Type B pancreatic cell (in vitro differentiated cells): Measurements from ENCODE around the gene DENR. TPM values are rescaled to one million over a fixed set of nuclear protein-coding genes. Genes with fewer than 3 reads are reported as not detected.

Source experiments
- DNase-seq: peaks from one replicate; pipeline ENCODE4 v3.0.0; 2021; ENCODE audit warnings: mixed read lengths; ENCODE audit not compliant: unreplicated experiment; ENCODE audit errors: extremely low spot score
- H3K27ac Mint-ChIP-seq: 2 replicates; pipeline ENCODE4 v1.8.0; 2021; ENCODE audit warnings: mild to moderate bottlenecking, mixed read lengths
- H3K27me3 Mint-ChIP-seq: 2 replicates; pipeline ENCODE4 v1.8.0; 2021; ENCODE audit warnings: mixed read lengths
- H3K36me3 Mint-ChIP-seq: 2 replicates; pipeline ENCODE4 v1.8.0; 2021; ENCODE audit warnings: mixed read lengths
- H3K4me1 Mint-ChIP-seq: one replicate; pipeline ENCODE4 v1.8.0; 2021; ENCODE audit warnings: mixed read lengths; ENCODE audit not compliant: unreplicated experiment
- H3K4me3 Mint-ChIP-seq: 2 replicates; pipeline ENCODE4 v1.8.0; 2021; ENCODE audit warnings: mild to moderate bottlenecking, mixed read lengths
- H3K9me3 Mint-ChIP-seq: 2 replicates; pipeline ENCODE4 v1.8.0; 2021; ENCODE audit warnings: mixed read lengths
- CTCF ChIP-seq: fragments of 200-600 bp; sonication (generic); conservative IDR thresholded peaks from 2 replicates; pipeline ENCODE4 v1.5.0; 2021; ENCODE audit warnings: antibody characterized with exemption, mild to moderate bottlenecking
- total RNA-seq: library from RNA; stranded (reverse); gene quantifications from 2 replicates; pipeline ENCODE4 v1.2.1, GENCODE V29; 2021; ENCODE audit warnings: low replicate concordance

Gene DENR
- total RNA-seq, 1 donor from 2014 or later, result 63.2 TPM

GRCh38 chr12:122753319-122753650 lies 661 bp downstream of the DENR start:
- Mint-ChIP-seq H3K27ac (peak overlapping the region; percentile 98), H3K9me3 (peaks cover 4% of the 10 kb centered on the region), H3K4me1 (peaks cover 39% of the 10 kb centered on the region), H3K4me3 (peak overlapping the region; percentile 96), H3K36me3 (peaks cover 34% of the 10 kb centered on the region), H3K27me3 (no peaks in the 10 kb centered on the region)
- no peak for TF ChIP-seq CTCF
- DNase-seq, result no peak

- no peak for DNase-seq
- H3K4me1 Mint-ChIP-seq, result peaks cover 35% of the 10 kb centered on the region
- peak overlapping the region; percentile 98 for H3K27ac Mint-ChIP-seq
- peaks cover 36% of the 10 kb centered on the region for H3K36me3 Mint-ChIP-seq
- peak overlapping the region; percentile 96 for H3K4me3 Mint-ChIP-seq
- no peaks in the 10 kb centered on the region for H3K27me3 Mint-ChIP-seq
- peaks cover 4% of the 10 kb centered on the region for H3K9me3 Mint-ChIP-seq
- no peak for TF ChIP-seq CTCF
Observed at GRCh38 chr12:122754790-122755189, 2.2 kb downstream of the DENR start.

GRCh38 chr12:122757568-122757967 lies 4.9 kb downstream of the DENR start:
- Mint-ChIP-seq H3K36me3 (peaks cover 42% of the 10 kb centered on the region), H3K9me3 (no peaks in the 10 kb centered on the region), H3K27me3 (no peaks in the 10 kb centered on the region), H3K4me1 (peaks cover 15% of the 10 kb centered on the region), H3K27ac (no peak overlapping the region), H3K4me3 (no peak overlapping the region)
- no peak for DNase-seq
- TF ChIP-seq CTCF, result no peak

GRCh38 chr12:122785503-122785902 lies 32.9 kb downstream of the DENR start:
- no peak for TF ChIP-seq CTCF
- Mint-ChIP-seq H3K27ac (no peak overlapping the region), H3K9me3 (no peaks in the 10 kb centered on the region), H3K36me3 (no peaks in the 10 kb centered on the region), H3K4me3 (no peak overlapping the region), H3K4me1 (no peaks in the 10 kb centered on the region), H3K27me3 (no peaks in the 10 kb centered on the region)
- DNase-seq, result no peak

GRCh38 chr12:122788387-122788786 lies 35.8 kb downstream of the DENR start:
- H3K27ac Mint-ChIP-seq, result no peak overlapping the region
- DNase-seq, result no peak
- TF ChIP-seq CTCF, result no peak

GRCh38 chr12:122789637-122790036 lies 37.0 kb downstream of the DENR start:
- H3K4me1 Mint-ChIP-seq, result no peaks in the 10 kb centered on the region
- TF ChIP-seq CTCF, result no peak
- no peak overlapping the region for H3K27ac Mint-ChIP-seq
- no peaks in the 10 kb centered on the region for H3K36me3 Mint-ChIP-seq
- H3K27me3 Mint-ChIP-seq, result no peaks in the 10 kb centered on the region
- no peaks in the 10 kb centered on the region for H3K9me3 Mint-ChIP-seq
- H3K4me3 Mint-ChIP-seq, result no peak overlapping the region
- DNase-seq, result no peak

More at GRCh38 chr12:122788387-122788786, 35.8 kb downstream of the DENR start:
- no peaks in the 10 kb centered on the region for H3K27me3 Mint-ChIP-seq
- H3K36me3 Mint-ChIP-seq, result no peaks in the 10 kb centered on the region
- no peak overlapping the region for H3K4me3 Mint-ChIP-seq
- no peaks in the 10 kb centered on the region for H3K9me3 Mint-ChIP-seq
- H3K4me1 Mint-ChIP-seq, result no peaks in the 10 kb centered on the region
